ENCODE measurements around the gene GAGE10.

DNA sequence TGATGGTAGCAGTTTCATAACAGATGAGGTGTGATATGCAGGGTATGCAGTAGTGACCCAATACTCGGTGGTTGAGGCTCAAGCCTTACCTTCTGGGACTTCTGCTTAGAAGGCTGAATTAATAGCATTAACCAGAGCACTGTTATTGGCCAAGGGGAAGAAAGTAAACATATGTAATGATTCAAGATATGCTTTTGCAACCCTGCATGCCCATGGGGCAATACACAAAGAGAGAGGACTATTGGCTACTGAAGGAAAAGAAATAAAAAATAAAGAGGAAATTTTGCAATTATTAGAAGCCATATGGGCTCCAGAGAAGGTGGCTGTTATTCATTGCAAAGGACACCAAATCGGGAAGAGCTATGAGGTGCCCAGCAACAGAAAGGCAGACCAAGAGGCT, 8.7 kb downstream of the GAGE10 start:
- TF ChIP-seq CTCF (IDR thresholded peaks at IDR 0.05), result no peak
- no peak for TF ChIP-seq POLR2A (IDR thresholded peaks at IDR 0.05)
